K562 (cell line): ENCODE measurements around the gene KRTAP9-3. TPM values are rescaled to one million over a fixed set of nuclear protein-coding genes. Genes with fewer than 3 reads are reported as not detected.

Experiments
- ATAC-seq: fragments of 200-7000 bp; cut with Tn5 transposase; 3 replicates; pipeline ENCODE4 v1.9.1; 2020; ENCODE audit warnings: moderate library complexity
- BruUV-seq: library from RNA; stranded (reverse); fragments of 400-500 nt; replicated peaks from 2 replicates; lab custom pipeline; 2021; lab: Mats Ljungman, UMichigan
- CTCF ChIA-PET: fragments of 300-600 bp; formaldehyde crosslinking; extraction: SDS; loops from one replicate; lab custom pipeline; 2021; ENCODE audit warnings: low intra/inter-chr PET ratio; lab: Yijun Ruan, JAX
- POLR2A ChIA-PET: fragments of 300-600, 350-650 bp; sonication (Branson Sonifier 250); formaldehyde crosslinking; extraction: SDS; loops from one replicate; lab custom pipeline; 2021; ENCODE audit warnings: antibody characterized with exemption, inconsistent platforms; lab: Yijun Ruan, JAX
- DNase-seq, 4 experiments: peaks; one replicate each; pipeline versions ENCODE4 v3.0.0 to v3.0.0-alpha.2; 2011 to 2018; ENCODE audit warnings: low spot score in 3 of 4, mixed read lengths in 3 of 4; ENCODE audit errors: extremely low read depth in 1 of 4
- FAIRE-seq: peaks from 2 replicates; lab custom pipeline; 2011; peaks lifted over from hg19 to GRCh38; lab: Jason Lieb, UNC
- H2AFZ ChIP-seq: 2 replicates; pipeline ENCODE4 v1.6.0; 2011; ENCODE audit warnings: low read depth, low read length, control low read depth, inconsistent platforms
- H3K27ac ChIP-seq: fragments of 200-600 bp; 3 replicates; pipeline ENCODE4 v1.8.0; 2011; ENCODE audit warnings: low read depth, mild to moderate bottlenecking, control low read depth, inconsistent platforms, low read length, moderate library complexity, mixed read lengths; ENCODE audit errors: extremely low read depth
- H3K27me3 ChIP-seq, 2 experiments: fragments of 300-600 bp in 1 of 2; 2 replicates in 1 of 2; 3 replicates in 1 of 2; pipeline versions ENCODE4 v1.6.0 to v1.8.0; 2011; ENCODE audit warnings: inconsistent platforms in 2 of 2, low read length in 2 of 2, mild to moderate bottlenecking in 1 of 2, mixed read lengths in 1 of 2, moderate library complexity in 1 of 2; ENCODE audit not compliant: control insufficient read depth in 2 of 2, insufficient read depth in 2 of 2
- H3K36me3 ChIP-seq: fragments of 300-600 bp; 3 replicates; pipeline ENCODE4 v1.8.0; 2011; ENCODE audit warnings: mild to moderate bottlenecking, low read length, inconsistent platforms; ENCODE audit not compliant: control insufficient read depth, insufficient read depth
- H3K4me1 ChIP-seq, 2 experiments: fragments of 200-600 bp in 1 of 2; replicated peaks in 1 of 2; 2 replicates in 1 of 2; 3 replicates in 1 of 2; pipeline versions ENCODE4 v1.5.1 to v1.8.0; 2011; ENCODE audit warnings: inconsistent platforms in 2 of 2, low read length in 2 of 2, mild to moderate bottlenecking in 1 of 2, mixed read lengths in 1 of 2, moderate library complexity in 1 of 2; ENCODE audit not compliant: control insufficient read depth in 2 of 2, insufficient read depth in 2 of 2
- H3K4me2 ChIP-seq: 2 replicates; pipeline ENCODE4 v1.6.1; 2011; ENCODE audit warnings: low read length, control low read depth, inconsistent platforms, mixed read lengths; ENCODE audit not compliant: insufficient read depth
- H3K4me3 ChIP-seq: fragments of 200-600 bp; sonication (generic), shearing (Covaris generic); 2 replicates; pipeline ENCODE4 v1.5.1; 2016; ENCODE audit warnings: control low read depth, inconsistent platforms
- H3K79me2 ChIP-seq: fragments of 200-600 bp; 3 replicates; pipeline ENCODE4 v1.8.0; 2011; ENCODE audit warnings: low read length, inconsistent platforms; ENCODE audit not compliant: control insufficient read depth, insufficient read depth
- H3K9ac ChIP-seq, 2 experiments: 2 replicates each; pipeline versions ENCODE4 v1.6.0 to v1.6.1; 2011; ENCODE audit warnings: low read depth in 2 of 2, low read length in 2 of 2, control low read depth in 1 of 2, inconsistent platforms in 1 of 2, mild to moderate bottlenecking in 1 of 2, mixed read lengths in 1 of 2; ENCODE audit not compliant: insufficient read depth in 1 of 2
- H3K9me1 ChIP-seq: one replicate; pipeline ENCODE4 v1.6.0; 2011; ENCODE audit warnings: inconsistent platforms, mild to moderate bottlenecking, low read length, moderate library complexity; ENCODE audit not compliant: control insufficient read depth, insufficient read depth
- H3K9me3 ChIP-seq: replicated peaks from 2 replicates; pipeline ENCODE4 v1.5.1; 2011; ENCODE audit warnings: low read depth, low read length, inconsistent platforms; ENCODE audit not compliant: control insufficient read depth, insufficient read depth
- H4K20me1 ChIP-seq: replicated peaks from 2 replicates; pipeline ENCODE4 v1.6.1; 2011; ENCODE audit warnings: low read length, inconsistent platforms, mixed read lengths; ENCODE audit not compliant: control insufficient read depth, insufficient read depth
- BACH1 ChIP-seq: fragments of 200-800 bp; sonication (Bioruptor generic); IDR thresholded peaks from 2 replicates; pipeline ENCODE4 v1.6.1; 2016; ENCODE audit warnings: missing genetic modification characterization, missing compliant biosample characterization
- BCLAF1 ChIP-seq, 2 experiments: fragments of 450-650 bp in 1 of 2; IDR thresholded peaks; 2 replicates each; pipeline ENCODE4 v1.6.1; 2011 to 2017; ENCODE audit warnings: low read depth in 2 of 2, antibody characterized with exemption in 1 of 2, borderline replicate concordance in 1 of 2, low read length in 1 of 2, mild to moderate bottlenecking in 1 of 2, mixed read lengths in 1 of 2; ENCODE audit not compliant: control insufficient read depth in 1 of 2
- KDM1A ChIP-seq, 2 experiments: fragments of 450-650 bp; IDR thresholded peaks; 2 replicates each; pipeline ENCODE4 v1.6.1; 2016; ENCODE audit warnings: mild to moderate bottlenecking in 2 of 2
- MBD1 ChIP-seq: fragments of 250-450 bp; sonication (Bioruptor Pico); IDR thresholded peaks from 2 replicates; pipeline ENCODE4 v1.8.0; 2022; ENCODE audit warnings: inconsistent platforms
- NFIC ChIP-seq: fragments of 450-650 bp; IDR thresholded peaks from 2 replicates; pipeline ENCODE4 v1.6.1; 2017; ENCODE audit warnings: mild to moderate bottlenecking, inconsistent platforms
- NR2C2 ChIP-seq, 2 experiments: fragments of 200-800 bp in 1 of 2; sonication (Bioruptor generic) in 1 of 2; sonication (generic) in 1 of 2; formaldehyde crosslinking in 1 of 2; IDR thresholded peaks; 2 replicates each; pipeline versions ENCODE4 v1.6.1 to v1.8.0; 2016 to 2022; ENCODE audit warnings: mild to moderate bottlenecking in 1 of 2, missing compliant biosample characterization in 1 of 2, missing genetic modification characterization in 1 of 2, missing genetic modification reagents in 1 of 2
- RFX7 ChIP-seq: fragments of 250-450 bp; sonication (Bioruptor Pico); IDR thresholded peaks from 2 replicates; pipeline ENCODE4 v1.5.1; 2021; ENCODE audit warnings: mild to moderate bottlenecking
- ZMIZ1 ChIP-seq, 2 experiments: fragments of 150-350 bp in 1 of 2; IDR thresholded peaks; 2 replicates each; pipeline ENCODE4 v1.6.1; 2012 to 2016; ENCODE audit warnings: low read depth in 2 of 2, low read length in 2 of 2, mild to moderate bottlenecking in 1 of 2, moderate library complexity in 1 of 2
- ZNF232 ChIP-seq: sonication (generic); formaldehyde crosslinking; IDR thresholded peaks from 2 replicates; pipeline ENCODE4 v1.8.0; 2022; ENCODE audit warnings: mild to moderate bottlenecking, missing genetic modification reagents
- ZNF436 ChIP-seq: fragments of 250-450, 450-650 bp; sonication (Bioruptor Pico); formaldehyde crosslinking; IDR thresholded peaks from 2 replicates; pipeline ENCODE4 v1.7.0; 2020; ENCODE audit warnings: mild to moderate bottlenecking
- WGBS: fragments of 100-300 bp; shearing (Covaris generic); methylation state at CpG from one replicate; pipeline ENCODE4 v1.1.6; 2016; ENCODE audit warnings: low coverage, mixed read lengths; ENCODE audit not compliant: insufficient coverage; ENCODE audit errors: missing lambda C conversion rate; 5-methylcytosine and 5-hydroxymethylcytosine counted together
- in situ Hi-C: fragments of 300-500 bp; cut with MboI; formaldehyde crosslinking; loops from 4 replicates; pipeline ENCODE4 v1.15.0; 2018; ENCODE audit warnings: inconsistent platforms, mixed read lengths
- intact Hi-C: fragments of 100-400 bp; cut with micrococcal nuclease; formaldehyde crosslinking; loops from 2 replicates; pipeline ENCODE4 v1.14.2; 2022
- polyA plus RNA-seq, 8 experiments: library from polyadenylated mRNA; depleted of rRNA in 4 of 8; stranded (reverse) in 5 of 8; unstranded in 3 of 8; fragments of >200 nt; fragmentation: Nextera tagmentation in 2 of 8; fragmentation: Illumina TruSeq in 1 of 8; extraction: Ambion mirVana in 2 of 8; extraction: Trizol in 1 of 8; gene quantifications; 2 replicates each; pipeline versions ENCODE4 v1.2.1 to v1.2.3, GENCODE V29; 2011 to 2014; ENCODE audit warnings: inconsistent platforms in 1 of 8, missing spikeins in 1 of 8
- total RNA-seq, 7 experiments: library from RNA; depleted of rRNA in 6 of 7; stranded (reverse); fragments of >200 nt in 6 of 7; fragmentation: Illumina TruSeq in 2 of 7; extraction: Trizol in 2 of 7; gene quantifications; 2 replicates each; pipeline versions ENCODE4 v1.2.1 to v1.2.3, GENCODE V29; 2011 to 2021; ENCODE audit warnings: low replicate concordance in 1 of 7

Gene KRTAP9-3
- total and polyA plus RNA-seq, 9 of the 15 experiments (the other 6 are each of a cell fraction or from before 2014, with no cell fraction given), result not detected

- 0% methylated on average over 2 of the region's 2 CpGs for WGBS
- H3K4me1 ChIP-seq, result no peaks in the 10 kb centered on the region
- no peaks in the 10 kb centered on the region for H3K79me2 ChIP-seq
- no peaks in the 10 kb centered on the region for H3K9me1 ChIP-seq
- H3K9ac ChIP-seq, result no peak within 1 kb of the TSS
- H3K27me3 ChIP-seq, result no peaks in the 10 kb centered on the region
- H3K36me3 ChIP-seq, result no peaks in the 10 kb centered on the region
- no peak within 1 kb of the TSS for H3K4me2 ChIP-seq
- in situ Hi-C loops, result no loop called here
- intact Hi-C loops, result no loop called here
- H3K9me3 ChIP-seq, result no peaks in the 10 kb centered on the region
- no peaks in the 10 kb centered on the region for H4K20me1 ChIP-seq
- POLR2A ChIA-PET, result no interaction called here
- no peak within 1 kb of the TSS for H2AFZ ChIP-seq
- DNase-seq, result peak in 2 of 4 experiments; percentile 0 to 1
- ATAC-seq, result no peak
- no peak for FAIRE-seq
- no TSS peak for BruUV-seq
- CTCF ChIA-PET, result no interaction called here
- no peak within 1 kb of the TSS for H3K4me3 ChIP-seq
- H3K27ac ChIP-seq, result no peak within 1 kb of the TSS
- TF ChIP-seq MBD1 (CRISPR knock-in tag) (no peak), ZNF436 (CRISPR knock-in tag) (no peak), ZMIZ1 (IDR thresholded peaks at IDR 0.05; ENCODE audit: low read depth in 2 of 2, low read length in 2 of 2) (no peak), BACH1 (no peak), BCLAF1 (IDR thresholded peaks at IDR 0.05; ENCODE audit: borderline replicate concordance in 1 of 2, control insufficient read depth in 1 of 2, low read depth in 2 of 2, low read length in 1 of 2) (no peak), NFIC (no peak), RFX7 (CRISPR knock-in tag) (no peak), ZNF232 (CRISPR knock-in tag) (no peak), NR2C2 (CRISPR knock-in tag; IDR thresholded peaks at IDR 0.05) (no peak), NR2C2 (tag; IDR thresholded peaks at IDR 0.05) (no peak), KDM1A (IDR thresholded peaks at IDR 0.05) (no peak)
Measured at GRCh38 chr17:41265078-41265477, 32.8 kb downstream of the KRTAP9-3 start, which contains the start of gene KRTAP9-6. Gene KRTAP9-6, plus strand, starts transcription at chr17:41265378. Its CDS starts 0 bp downstream, at chr17:41265378.
